MM.1S (cell line): ENCODE results near the gene MDH2.

ENCODE experiments used
- DNase-seq: peaks from one replicate; pipeline ENCODE4 v3.0.0-alpha.2; 2015
- H2AFZ ChIP-seq: fragments of 300-600 bp; sonication (generic); 2 replicates; pipeline ENCODE4 v1.6.0; 2016; ENCODE audit warnings: antibody characterized with exemption, low read length
- H3F3A ChIP-seq: fragments of 300-600 bp; sonication (generic); 2 replicates; pipeline ENCODE4 v1.6.1; 2016; ENCODE audit warnings: mild to moderate bottlenecking, antibody characterized with exemption, low read length, moderate library complexity, mixed read lengths; ENCODE audit not compliant: insufficient read depth
- H3K27ac ChIP-seq: fragments of 300-600 bp; sonication (generic); 2 replicates; pipeline ENCODE4 v1.5.1; 2016; ENCODE audit warnings: mild to moderate bottlenecking, low read length
- H3K27me3 ChIP-seq: fragments of 300-600 bp; sonication (generic); replicated peaks from 2 replicates; pipeline ENCODE4 v1.6.0; 2016; ENCODE audit warnings: low read length; ENCODE audit not compliant: insufficient read depth
- H3K36me3 ChIP-seq: fragments of 300-600 bp; sonication (generic); replicated peaks from 2 replicates; pipeline ENCODE4 v1.6.1; 2016; ENCODE audit warnings: mild to moderate bottlenecking, low read length, mixed read lengths; ENCODE audit not compliant: insufficient read depth
- H3K4me1 ChIP-seq: fragments of 300-600 bp; sonication (generic); 2 replicates; pipeline ENCODE4 v1.6.1; 2016; ENCODE audit warnings: low read length, mixed read lengths
- H3K4me2 ChIP-seq: fragments of 300-600 bp; sonication (generic); 2 replicates; pipeline ENCODE4 v1.6.0; 2016; ENCODE audit warnings: low read depth, low read length
- H3K4me3 ChIP-seq: fragments of 300-600 bp; sonication (generic); 2 replicates; pipeline ENCODE4 v1.5.1; 2016; ENCODE audit warnings: low read length, mixed read lengths
- H3K79me2 ChIP-seq: fragments of 300-600 bp; sonication (generic); 2 replicates; pipeline ENCODE4 v1.6.1; 2016; ENCODE audit warnings: mixed run types, low read length, mixed read lengths
- H3K9ac ChIP-seq: fragments of 300-600 bp; sonication (generic); 2 replicates; pipeline ENCODE4 v1.6.1; 2016; ENCODE audit warnings: low read length, mixed read lengths
- H3K9me2 ChIP-seq: fragments of 300-600 bp; sonication (generic); replicated peaks from 2 replicates; pipeline ENCODE4 v1.6.1; 2016; ENCODE audit warnings: mild to moderate bottlenecking, low read length, mixed read lengths; ENCODE audit not compliant: insufficient read depth
- H3K9me3 ChIP-seq: fragments of 300-600 bp; sonication (generic); replicated peaks from 2 replicates; pipeline ENCODE4 v1.6.1; 2016; ENCODE audit warnings: mild to moderate bottlenecking, low read length, mixed read lengths; ENCODE audit not compliant: insufficient read depth
- H4K20me1 ChIP-seq: fragments of 300-600 bp; sonication (generic); 2 replicates; pipeline ENCODE4 v1.6.1; 2016; ENCODE audit warnings: mild to moderate bottlenecking, low read length, moderate library complexity, mixed read lengths; ENCODE audit not compliant: insufficient read depth
- EZH2 ChIP-seq: fragments of 300-600 bp; sonication (generic); optimal IDR thresholded peaks from 2 replicates; pipeline ENCODE3; 2017; ENCODE audit warnings: low read depth, mild to moderate bottlenecking, antibody characterized with exemption, low read length, mixed read lengths
- EZH2phosphoT487 ChIP-seq: fragments of 300-600 bp; sonication (generic); IDR thresholded peaks from 2 replicates; pipeline ENCODE4 v1.6.1; 2018; ENCODE audit warnings: antibody characterized with exemption, low read length
- TF ChIP-seq, protein P1 (sequence below): fragments of 300-600 bp; sonication (generic); IDR thresholded peaks from 2 replicates; pipeline ENCODE4 v1.5.1; 2016; ENCODE audit warnings: antibody characterized with exemption, low read length, mixed read lengths

The MDH2 gene

GRCh38 chr7:76065016-76065612 is 17.2 kb downstream of the MDH2 start:
- Histone ChIP-seq H3F3A (no peaks in the 10 kb centered on the region), H3K27me3 (no peaks in the 10 kb centered on the region), H3K9me2 (no peaks in the 10 kb centered on the region), H4K20me1 (no peaks in the 10 kb centered on the region), H3K27ac (no peak overlapping the region), H3K79me2 (no peaks in the 10 kb centered on the region), H2AFZ (no peak overlapping the region), H3K9me3 (no peaks in the 10 kb centered on the region), H3K4me3 (no peak overlapping the region), H3K36me3 (peaks cover 10% of the 10 kb centered on the region; the same call in 1 of the 2 replicates), H3K4me2 (no peak overlapping the region), H3K9ac (no peak overlapping the region), H3K4me1 (no peaks in the 10 kb centered on the region)
- no peak for TF ChIP-seq EZH2phosphoT487
- TF ChIP-seq, protein P1, sequence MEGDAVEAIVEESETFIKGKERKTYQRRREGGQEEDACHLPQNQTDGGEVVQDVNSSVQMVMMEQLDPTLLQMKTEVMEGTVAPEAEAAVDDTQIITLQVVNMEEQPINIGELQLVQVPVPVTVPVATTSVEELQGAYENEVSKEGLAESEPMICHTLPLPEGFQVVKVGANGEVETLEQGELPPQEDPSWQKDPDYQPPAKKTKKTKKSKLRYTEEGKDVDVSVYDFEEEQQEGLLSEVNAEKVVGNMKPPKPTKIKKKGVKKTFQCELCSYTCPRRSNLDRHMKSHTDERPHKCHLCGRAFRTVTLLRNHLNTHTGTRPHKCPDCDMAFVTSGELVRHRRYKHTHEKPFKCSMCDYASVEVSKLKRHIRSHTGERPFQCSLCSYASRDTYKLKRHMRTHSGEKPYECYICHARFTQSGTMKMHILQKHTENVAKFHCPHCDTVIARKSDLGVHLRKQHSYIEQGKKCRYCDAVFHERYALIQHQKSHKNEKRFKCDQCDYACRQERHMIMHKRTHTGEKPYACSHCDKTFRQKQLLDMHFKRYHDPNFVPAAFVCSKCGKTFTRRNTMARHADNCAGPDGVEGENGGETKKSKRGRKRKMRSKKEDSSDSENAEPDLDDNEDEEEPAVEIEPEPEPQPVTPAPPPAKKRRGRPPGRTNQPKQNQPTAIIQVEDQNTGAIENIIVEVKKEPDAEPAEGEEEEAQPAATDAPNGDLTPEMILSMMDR: no peak
- no peak for TF ChIP-seq EZH2
- DNase-seq: no peak

GRCh38 chr7:76066716-76067503 is 19.0 kb downstream of the MDH2 start:
- Histone ChIP-seq H3K9me2 (no peaks in the 10 kb centered on the region), H3K4me3 (no peak overlapping the region), H4K20me1 (no peaks in the 10 kb centered on the region), H3K27me3 (no peaks in the 10 kb centered on the region), H3K27ac (no peak overlapping the region), H2AFZ (no peak overlapping the region), H3K36me3 (0 out of 2 replicates have a peak, but pooled peaks cover 5% of the 10 kb centered on the region), H3K4me1 (no peaks in the 10 kb centered on the region), H3K4me2 (no peak overlapping the region), H3K79me2 (no peaks in the 10 kb centered on the region), H3F3A (no peaks in the 10 kb centered on the region), H3K9ac (no peak overlapping the region), H3K9me3 (no peaks in the 10 kb centered on the region)
- no peak for DNase-seq
- no peak for TF ChIP-seq EZH2phosphoT487
- TF ChIP-seq, protein P1: no peak
- TF ChIP-seq EZH2: no peak

DNA sequence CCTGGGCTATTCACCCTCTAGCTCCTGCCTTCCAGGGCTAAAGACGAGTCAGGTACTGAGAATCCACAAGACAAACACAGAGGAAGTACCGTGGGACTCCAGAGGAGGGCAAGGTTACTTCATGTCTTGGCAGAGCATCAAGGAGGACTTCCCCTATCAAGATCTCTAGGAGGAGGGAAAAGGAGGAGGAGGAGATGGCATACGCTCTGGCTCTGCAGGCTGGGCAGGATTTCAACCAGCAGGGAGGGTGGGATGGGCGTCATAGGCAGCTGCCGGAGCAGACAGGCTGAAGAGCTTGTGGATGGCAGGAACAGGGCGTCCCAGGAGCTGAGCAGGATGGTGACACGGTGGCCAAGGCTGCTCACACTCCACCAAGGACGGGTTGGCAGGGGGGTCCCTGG is 21.3 kb downstream of the MDH2 start:
- no peaks in the 10 kb centered on the region for H3K4me1 ChIP-seq
- no peak overlapping the region for H3K27ac ChIP-seq
- no peak for DNase-seq
- no peak overlapping the region for H3K9ac ChIP-seq
- no peaks in the 10 kb centered on the region for H3K27me3 ChIP-seq
- H3K9me3 ChIP-seq: no peaks in the 10 kb centered on the region
- no peaks in the 10 kb centered on the region for H3F3A ChIP-seq
- H3K9me2 ChIP-seq: no peaks in the 10 kb centered on the region
- 0 out of 2 replicates have a peak, but pooled peaks cover 5% of the 10 kb centered on the region for H3K36me3 ChIP-seq
- H4K20me1 ChIP-seq: no peaks in the 10 kb centered on the region
- no peaks in the 10 kb centered on the region for H3K79me2 ChIP-seq
- H3K4me2 ChIP-seq: no peak overlapping the region
- H2AFZ ChIP-seq: no peak overlapping the region
- TF ChIP-seq EZH2 (no peak), EZH2phosphoT487 (no peak)
- TF ChIP-seq, protein P1: no peak
- H3K4me3 ChIP-seq: no peak overlapping the region
